ENCODE data around the gene SERINC5. TPM values are rescaled to one million over a fixed set of nuclear protein-coding genes. Genes with fewer than 3 reads are reported as not detected.

The SERINC5 gene
- total RNA-seq, 1 experiment from 2014 or later = 128 TPM

GRCh38 chr5:80125022-80125961 is 130.6 kb downstream of the SERINC5 start (continued):
- TF ChIP-seq ERG (CRISPR knock-in tag; IDR thresholded peaks at IDR 0.05) = no peak
- TF ChIP-seq FOXJ3 (CRISPR knock-in tag; IDR thresholded peaks at IDR 0.05; ENCODE audit: borderline replicate concordance) = no peak

- Mint-ChIP-seq H3K36me3 (peaks cover 19% of the 10 kb centered on the region), H3K4me1 (peaks cover 20% of the 10 kb centered on the region), H3K9me3 (peaks cover 20% of the 10 kb centered on the region), H3K27ac (no peak overlapping the region), H3K27me3 (ENCODE audit: low read depth) (no peaks in the 10 kb centered on the region), H3K4me3 (no peak overlapping the region)
- POLR2A ChIA-PET = interaction anchor here (0.6 to 0.9 kb wide), 2 partner anchors 132 to 322 kb away, joined by 3 to 5 read pairs; no protein-coding TSS in a partner anchor
- ATAC-seq (no peak), DNase-seq (ENCODE audit: low spot score) (no peak)
- CTCF ChIA-PET = no interaction called here
- no peak for TF ChIP-seq KAT7 (CRISPR knock-in tag; IDR thresholded peaks at IDR 0.05; ENCODE audit: borderline replicate concordance)
- no peak for TF ChIP-seq ETV6 (CRISPR knock-in tag; IDR thresholded peaks at IDR 0.05)
- TF ChIP-seq IRF1 (CRISPR knock-in tag; IDR thresholded peaks at IDR 0.05) = no peak
- no peak for TF ChIP-seq EMX1 (CRISPR knock-in tag; IDR thresholded peaks at IDR 0.05)
- no peak for TF ChIP-seq ZNF423 (CRISPR knock-in tag; IDR thresholded peaks at IDR 0.05)
- no peak for TF ChIP-seq MAX (CRISPR knock-in tag; IDR thresholded peaks at IDR 0.05)
- TF ChIP-seq NR3C1 (CRISPR knock-in tag; conservative IDR thresholded peaks at IDR 0.05; ENCODE audit: low read depth) = no peak
- no peak for TF ChIP-seq CTCF (IDR thresholded peaks at IDR 0.05)
- TF ChIP-seq ZNF263 (CRISPR knock-in tag; IDR thresholded peaks at IDR 0.05; ENCODE audit: low read depth) = no peak
- no peak for TF ChIP-seq CDX4 (CRISPR knock-in tag; IDR thresholded peaks at IDR 0.05; ENCODE audit: borderline replicate concordance)
- no peak for TF ChIP-seq NFATC4 (CRISPR knock-in tag; IDR thresholded peaks at IDR 0.05)
- no peak for TF ChIP-seq CBFB (CRISPR knock-in tag; IDR thresholded peaks at IDR 0.05; ENCODE audit: low read depth)
- TF ChIP-seq NR1H2 (CRISPR knock-in tag; IDR thresholded peaks at IDR 0.05) = no peak
- no peak for TF ChIP-seq FOXP4 (CRISPR knock-in tag; IDR thresholded peaks at IDR 0.05)
Measured at GRCh38 chr5:80124121-80124918, 131.5 kb downstream of the SERINC5 start.

Data from WTC11 (cell line).